ENCODE data around the gene C19orf12.
"Not testable (repeated sequence)": the region's sequence is repeated elsewhere in the genome, so short reads cannot be mapped to it uniquely, and the experiment has no call there.

Gene C19orf12

GRCh38 chr19:29731331-29731850 is 16.3 kb upstream of the C19orf12 start:
- no peaks in the 10 kb centered on the region for H3K36me3 ChIP-seq (ENCODE audit: control insufficient read depth, insufficient read depth, low read length)
- no peaks in the 10 kb centered on the region for H3K27me3 ChIP-seq (ENCODE audit: control insufficient read depth, insufficient read depth, low read length)
- H3K4me3 ChIP-seq (ENCODE audit: low read length) = no peak overlapping the region
- H3K4me1 ChIP-seq (ENCODE audit: control insufficient read depth, insufficient read depth, low read length) = no peaks in the 10 kb centered on the region
- DNase-seq (ENCODE audit: low read depth, low spot score) = no peak
- no peak overlapping the region for H3K27ac ChIP-seq (ENCODE audit: low read length)
- no CpG with 5 or more reads among the region's 13 CpGs for WGBS (ENCODE audit: insufficient coverage, insufficient read length)
- H3K9me3 ChIP-seq (ENCODE audit: control insufficient read depth, insufficient read depth, low read length) = no peaks in the 10 kb centered on the region

GRCh38 chr19:29727906-29728305 is 12.8 kb upstream of the C19orf12 start:
- no peak for DNase-seq (ENCODE audit: low read depth, low spot score)
- no CpG with 5 or more reads among the region's 6 CpGs for WGBS (ENCODE audit: insufficient coverage, insufficient read length)

GRCh38 chr19:29724746-29725145 is 9.7 kb upstream of the C19orf12 start:
- Histone ChIP-seq H3K9me3 (ENCODE audit: control insufficient read depth, insufficient read depth, low read length) (no peaks in the 10 kb centered on the region), H3K27ac (ENCODE audit: low read length) (no peak overlapping the region), H3K27me3 (ENCODE audit: control insufficient read depth, insufficient read depth, low read length) (no peaks in the 10 kb centered on the region), H3K4me1 (ENCODE audit: control insufficient read depth, insufficient read depth, low read length) (no peaks in the 10 kb centered on the region), H3K36me3 (ENCODE audit: control insufficient read depth, insufficient read depth, low read length) (no peaks in the 10 kb centered on the region), H3K4me3 (ENCODE audit: low read length) (no peak overlapping the region)
- DNase-seq (ENCODE audit: low read depth, low spot score) = no peak
- WGBS (ENCODE audit: insufficient coverage, insufficient read length) = no CpG with 5 or more reads among the region's 14 CpGs

More at GRCh38 chr19:29727906-29728305, 12.8 kb upstream of the C19orf12 start:
- no peaks in the 10 kb centered on the region for H3K4me1 ChIP-seq (ENCODE audit: control insufficient read depth, insufficient read depth, low read length)
- no peak overlapping the region for H3K27ac ChIP-seq (ENCODE audit: low read length)
- no peaks in the 10 kb centered on the region for H3K36me3 ChIP-seq (ENCODE audit: control insufficient read depth, insufficient read depth, low read length)
- H3K9me3 ChIP-seq (ENCODE audit: control insufficient read depth, insufficient read depth, low read length) = no peaks in the 10 kb centered on the region
- H3K27me3 ChIP-seq (ENCODE audit: control insufficient read depth, insufficient read depth, low read length) = no peaks in the 10 kb centered on the region
- no peak overlapping the region for H3K4me3 ChIP-seq (ENCODE audit: low read length)

- no peak for DNase-seq (ENCODE audit: low read depth, low spot score)
- Histone ChIP-seq H3K27ac (ENCODE audit: low read length) (no peak overlapping the region), H3K4me1 (ENCODE audit: control insufficient read depth, insufficient read depth, low read length) (no peaks in the 10 kb centered on the region), H3K9me3 (ENCODE audit: control insufficient read depth, insufficient read depth, low read length) (no peaks in the 10 kb centered on the region), H3K36me3 (ENCODE audit: control insufficient read depth, insufficient read depth, low read length) (no peaks in the 10 kb centered on the region), H3K27me3 (ENCODE audit: control insufficient read depth, insufficient read depth, low read length) (no peaks in the 10 kb centered on the region), H3K4me3 (ENCODE audit: low read length) (peak overlapping the region; percentile 20; the same call in 1 of the 2 replicates)
- no CpG with 5 or more reads among the region's 39 CpGs for WGBS (ENCODE audit: insufficient coverage, insufficient read length)
Observed at GRCh38 chr19:29724102-29724641, 9.1 kb upstream of the C19orf12 start.

GRCh38 chr19:29717051-29717450 is 2.0 kb upstream of the C19orf12 start:
- WGBS (ENCODE audit: insufficient coverage, insufficient read length) = no CpG with 5 or more reads among the region's 16 CpGs
- H3K27me3 ChIP-seq (ENCODE audit: control insufficient read depth, insufficient read depth, low read length) = no peaks in the 10 kb centered on the region
- no peaks in the 10 kb centered on the region for H3K9me3 ChIP-seq (ENCODE audit: control insufficient read depth, insufficient read depth, low read length)
- no peak overlapping the region for H3K4me3 ChIP-seq (ENCODE audit: low read length)
- DNase-seq (ENCODE audit: low read depth, low spot score) = no peak
- no peak overlapping the region for H3K27ac ChIP-seq (ENCODE audit: low read length)
- H3K4me1 ChIP-seq (ENCODE audit: control insufficient read depth, insufficient read depth, low read length) = no peaks in the 10 kb centered on the region
- no peaks in the 10 kb centered on the region for H3K36me3 ChIP-seq (ENCODE audit: control insufficient read depth, insufficient read depth, low read length)

GRCh38 chr19:29715701-29716581 is 880 bp upstream of the C19orf12 start:
- no CpG with 5 or more reads among the region's 13 CpGs for WGBS (ENCODE audit: insufficient coverage, insufficient read length)
- Histone ChIP-seq H3K27ac (ENCODE audit: low read length) (no peak overlapping the region), H3K4me3 (ENCODE audit: low read length) (peak overlapping the region; percentile 54), H3K4me1 (ENCODE audit: control insufficient read depth, insufficient read depth, low read length) (no peaks in the 10 kb centered on the region), H3K9me3 (ENCODE audit: control insufficient read depth, insufficient read depth, low read length) (no peaks in the 10 kb centered on the region), H3K36me3 (ENCODE audit: control insufficient read depth, insufficient read depth, low read length) (no peaks in the 10 kb centered on the region), H3K27me3 (ENCODE audit: control insufficient read depth, insufficient read depth, low read length) (no peaks in the 10 kb centered on the region)
- DNase-seq (ENCODE audit: low read depth, low spot score) = no peak

- Histone ChIP-seq H3K27ac (ENCODE audit: low read length) (no peak overlapping the region), H3K36me3 (ENCODE audit: control insufficient read depth, insufficient read depth, low read length) (no peaks in the 10 kb centered on the region), H3K4me3 (ENCODE audit: low read length) (peak overlapping the region; percentile 54), H3K27me3 (ENCODE audit: control insufficient read depth, insufficient read depth, low read length) (no peaks in the 10 kb centered on the region), H3K4me1 (ENCODE audit: control insufficient read depth, insufficient read depth, low read length) (no peaks in the 10 kb centered on the region), H3K9me3 (ENCODE audit: control insufficient read depth, insufficient read depth, low read length) (no peaks in the 10 kb centered on the region)
- WGBS (ENCODE audit: insufficient coverage, insufficient read length) = no CpG with 5 or more reads among the region's 15 CpGs
- no peak for DNase-seq (ENCODE audit: low read depth, low spot score)
Observed at GRCh38 chr19:29714371-29714952, 599 bp downstream of the C19orf12 start.

GRCh38 chr19:29712744-29713516 is 2.1 kb downstream of the C19orf12 start:
- no peak overlapping the region for H3K27ac ChIP-seq (ENCODE audit: low read length)
- H3K36me3 ChIP-seq (ENCODE audit: control insufficient read depth, insufficient read depth, low read length) = no peaks in the 10 kb centered on the region
- WGBS (ENCODE audit: insufficient coverage, insufficient read length) = no CpG with 5 or more reads among the region's 9 CpGs
- H3K9me3 ChIP-seq (ENCODE audit: control insufficient read depth, insufficient read depth, low read length) = no peaks in the 10 kb centered on the region
- H3K27me3 ChIP-seq (ENCODE audit: control insufficient read depth, insufficient read depth, low read length) = no peaks in the 10 kb centered on the region
- no peak overlapping the region for H3K4me3 ChIP-seq (ENCODE audit: low read length)
- DNase-seq (ENCODE audit: low read depth, low spot score) = no peak
- no peaks in the 10 kb centered on the region for H3K4me1 ChIP-seq (ENCODE audit: control insufficient read depth, insufficient read depth, low read length)

- no peaks in the 10 kb centered on the region for H3K9me3 ChIP-seq (ENCODE audit: control insufficient read depth, insufficient read depth, low read length)
- no peak overlapping the region for H3K4me3 ChIP-seq (ENCODE audit: low read length)
- no peak overlapping the region for H3K27ac ChIP-seq (ENCODE audit: low read length)
- WGBS (ENCODE audit: insufficient coverage, insufficient read length) = no CpG with 5 or more reads among the region's 6 CpGs
- no peaks in the 10 kb centered on the region for H3K4me1 ChIP-seq (ENCODE audit: control insufficient read depth, insufficient read depth, low read length)
- H3K27me3 ChIP-seq (ENCODE audit: control insufficient read depth, insufficient read depth, low read length) = no peaks in the 10 kb centered on the region
- DNase-seq (ENCODE audit: low read depth, low spot score) = no peak
- H3K36me3 ChIP-seq (ENCODE audit: control insufficient read depth, insufficient read depth, low read length) = no peaks in the 10 kb centered on the region
Observed at GRCh38 chr19:29711584-29712132, 3.4 kb downstream of the C19orf12 start.

GRCh38 chr19:29709440-29709798 is 5.6 kb downstream of the C19orf12 start:
- not testable (repeated sequence) for H3K36me3 ChIP-seq (ENCODE audit: control insufficient read depth, insufficient read depth, low read length); H3K4me1 ChIP-seq (ENCODE audit: control insufficient read depth, insufficient read depth, low read length); H3K9me3 ChIP-seq (ENCODE audit: control insufficient read depth, insufficient read depth, low read length); DNase-seq (ENCODE audit: low read depth, low spot score); H3K27me3 ChIP-seq (ENCODE audit: control insufficient read depth, insufficient read depth, low read length); H3K27ac ChIP-seq (ENCODE audit: low read length); H3K4me3 ChIP-seq (ENCODE audit: low read length)
- no CpG with 5 or more reads among the region's 2 CpGs for WGBS (ENCODE audit: insufficient coverage, insufficient read length)

All from iPS DF 6.9 (cell line).